Posterior cingulate gyrus (tissue), 11 donors: ENCODE data around the gene SAMD11.

Experiments used
- DNase-seq, 10 donors: peaks; one replicate each; pipeline versions ENCODE4 v3.0.0 to v3.0.0-alpha.2; 2020 to 2021; ENCODE audit warnings: mixed read lengths in 3 of 10
- intact Hi-C: fragments of 100-400 bp; cut with DNase I; formaldehyde crosslinking; loops from one replicate; pipeline ENCODE4 v1.15.1; 2023

Gene SAMD11

DNA sequence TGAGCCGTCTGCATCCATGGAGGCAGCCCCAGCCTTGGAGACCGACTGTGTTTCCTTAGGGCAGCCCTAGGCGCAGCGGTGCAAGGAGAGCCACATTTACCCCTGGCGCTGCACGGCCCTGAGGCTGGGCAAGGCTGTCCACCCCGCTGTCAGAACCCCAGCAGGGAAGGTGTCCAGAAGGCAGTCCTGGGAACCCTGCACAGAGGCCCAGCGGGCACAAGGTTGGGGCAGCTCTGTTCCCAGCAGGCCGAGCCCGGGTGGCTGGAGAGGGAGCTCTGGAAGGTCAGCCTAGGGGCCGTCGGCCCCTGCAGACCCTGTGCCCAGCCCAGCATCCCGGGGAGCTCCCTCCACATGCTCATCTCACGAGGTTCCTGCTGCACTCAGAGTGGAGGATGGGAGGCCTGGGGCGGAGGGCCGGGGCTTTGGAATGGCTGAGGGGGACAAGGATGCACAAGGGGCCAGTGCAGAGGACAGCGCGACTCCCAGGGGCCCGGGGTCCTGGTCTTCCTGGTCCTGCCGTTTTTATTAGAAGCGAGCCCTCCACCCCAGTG is 19.9 kb upstream of the SAMD11 start:
- intact Hi-C loops = loop anchor here (5.0 kb wide), 1 partner anchor 99 kb away; the partner anchor contains the start of gene HES4
- DNase-seq = peak in 4 of 10 donors; percentile 23 to 85 (median 74)

DNA sequence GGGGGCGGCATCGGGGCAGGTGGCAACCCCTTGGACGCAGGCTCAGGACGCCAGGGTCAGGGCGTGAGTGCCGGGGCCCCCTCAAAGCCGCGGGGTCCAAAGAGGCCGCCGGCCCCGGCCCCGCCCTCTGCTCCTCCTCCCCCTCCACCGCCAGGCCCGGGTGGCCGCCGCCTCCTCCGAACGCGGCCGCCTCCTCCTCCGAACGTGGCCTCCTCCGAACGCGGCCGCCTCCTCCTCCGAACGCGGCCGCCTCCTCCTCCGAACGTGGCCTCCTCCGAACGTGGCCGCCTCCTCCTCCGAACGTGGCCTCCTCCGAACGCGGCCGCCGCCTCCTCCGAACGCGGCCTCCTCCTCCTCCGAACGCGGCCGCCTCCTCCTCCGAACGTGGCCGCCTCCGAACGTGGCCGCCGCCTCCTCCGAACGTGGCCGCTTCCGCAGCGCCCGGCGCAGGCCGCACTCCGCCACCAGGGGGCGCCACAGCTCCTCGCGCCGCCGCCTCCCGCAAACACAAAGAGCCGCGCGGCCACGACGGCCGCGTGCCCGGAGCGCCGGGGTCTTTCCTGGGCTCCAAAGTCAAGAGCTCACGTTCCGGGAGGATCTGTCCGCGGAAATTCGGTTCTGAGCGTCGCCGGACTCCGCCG is 19.3 kb upstream of the SAMD11 start:
- intact Hi-C loops = loop anchor here (5.0 kb wide), 1 partner anchor 98 kb away; the partner anchor contains the start of gene HES4
- DNase-seq = peak in 9 of 10 donors; percentile 60 to 96 (median 78)

DNA sequence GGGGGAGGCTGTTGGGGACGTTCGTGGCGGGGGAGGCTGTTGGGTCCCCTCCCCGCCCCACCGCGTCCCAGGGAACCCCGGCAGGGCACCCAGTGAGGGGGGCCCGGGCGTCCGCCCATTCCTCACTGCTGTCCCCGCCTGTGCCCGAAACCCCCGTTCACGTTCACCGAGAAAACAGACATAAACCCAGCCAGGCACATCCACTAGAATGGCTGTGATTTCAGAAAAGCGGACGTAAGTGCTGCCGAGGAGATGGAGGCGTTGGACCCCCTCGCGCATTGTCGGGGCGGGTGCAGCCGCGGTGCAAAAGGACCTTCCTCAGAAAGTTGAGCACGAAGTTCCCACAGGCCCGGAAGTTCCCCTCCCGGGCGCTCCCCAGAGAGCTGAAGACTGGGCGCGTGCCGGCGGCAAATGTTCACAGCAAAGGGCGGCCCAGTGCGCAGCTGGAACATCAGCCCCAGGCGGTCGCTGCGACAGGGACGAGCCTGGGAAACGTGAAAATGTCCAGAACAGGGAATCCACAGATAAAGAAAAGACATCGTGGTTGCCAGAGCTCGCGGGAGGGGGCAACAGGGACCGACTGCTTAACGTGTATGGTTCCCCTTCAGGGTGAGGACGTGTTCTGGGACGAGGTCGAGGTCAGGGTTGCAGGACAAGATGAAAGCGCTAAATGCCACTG is 18.5 kb upstream of the SAMD11 start:
- DNase-seq = peak in 6 of 10 donors; percentile 7 to 88 (median 54)
- intact Hi-C loops = no loop called here

DNA sequence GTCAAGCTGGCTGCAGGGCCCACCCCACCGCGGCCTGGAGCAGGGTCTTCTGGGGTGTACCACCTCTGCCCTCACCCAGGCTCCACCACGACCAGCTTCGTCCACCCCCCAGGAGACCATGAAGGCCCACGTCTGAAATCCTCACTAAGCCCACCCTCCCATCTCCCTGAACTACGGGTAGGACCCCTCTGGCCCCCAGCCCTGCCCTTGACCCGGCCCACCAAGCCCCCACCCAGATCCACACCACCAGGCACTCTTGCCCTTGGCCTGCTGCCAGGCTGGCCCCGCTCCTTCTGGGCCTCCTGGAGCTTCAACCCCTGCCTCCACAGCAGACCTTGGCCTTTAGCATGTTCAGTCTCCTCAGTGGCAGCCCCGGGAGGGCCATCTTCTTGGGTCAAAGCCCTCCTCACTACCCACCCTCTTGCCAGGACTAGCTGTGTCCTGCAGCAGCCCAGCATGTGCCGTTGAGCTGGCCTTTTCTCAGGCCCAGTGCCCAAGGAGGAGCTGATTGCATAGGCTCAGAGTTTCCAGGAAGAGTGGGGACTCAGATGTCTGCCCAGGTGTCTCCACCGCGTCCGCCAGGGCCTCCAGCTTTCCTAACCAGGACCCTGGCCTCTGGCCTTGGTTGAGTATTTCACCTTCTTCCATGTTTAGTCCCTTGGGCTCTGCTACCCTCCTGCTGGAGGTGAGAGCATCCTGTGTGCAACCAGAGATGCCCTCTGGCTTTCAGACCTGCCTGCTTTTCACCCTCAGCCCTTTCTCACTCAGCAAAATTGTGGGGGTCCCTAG is 17.7 kb upstream of the SAMD11 start:
- intact Hi-C loops = no loop called here
- peak in 5 of 10 donors; percentile 6 to 67 (median 26) for DNase-seq

DNA sequence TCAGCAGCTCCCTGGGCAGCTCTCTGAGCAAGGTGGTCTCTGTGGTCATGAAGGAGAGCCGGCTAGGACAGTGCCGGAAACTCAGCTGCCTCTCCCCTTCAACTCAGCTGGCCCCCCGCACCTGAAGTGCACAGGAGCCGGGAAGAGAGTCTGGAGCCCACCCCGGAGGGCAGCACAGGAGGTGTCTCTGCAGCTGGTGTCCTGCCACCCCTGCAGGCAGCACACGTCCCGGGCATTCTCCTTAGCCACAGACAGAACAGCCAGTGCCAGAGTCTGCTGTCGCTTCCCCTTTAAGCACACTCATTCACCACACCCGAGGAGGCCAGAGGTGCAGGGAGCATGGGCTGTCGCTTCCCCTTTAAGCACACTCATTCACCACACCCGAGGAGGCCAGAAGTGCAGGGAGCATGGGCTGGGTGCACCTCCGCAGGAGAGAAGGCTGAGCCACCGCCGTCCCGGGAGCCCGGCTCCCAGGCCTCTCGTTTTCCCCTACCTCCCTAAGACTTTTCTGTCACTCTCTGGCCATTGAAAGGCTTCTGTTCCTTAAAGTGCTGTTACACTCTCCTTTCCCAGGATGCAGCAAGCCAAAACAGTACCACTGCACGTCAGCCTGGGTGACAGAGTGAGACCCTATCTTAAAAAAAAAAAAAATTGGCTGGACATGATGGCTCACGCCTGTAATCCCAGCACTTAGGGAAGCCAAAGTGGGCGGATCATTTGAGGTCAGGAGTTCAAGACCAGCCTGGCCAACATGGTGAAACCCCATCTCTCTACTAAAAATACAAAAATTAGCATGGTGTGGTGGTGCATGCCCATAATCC is 16.9 kb upstream of the SAMD11 start:
- DNase-seq = peak in 6 of 10 donors; percentile 3 to 62 (median 15)
- intact Hi-C loops = no loop called here

DNA sequence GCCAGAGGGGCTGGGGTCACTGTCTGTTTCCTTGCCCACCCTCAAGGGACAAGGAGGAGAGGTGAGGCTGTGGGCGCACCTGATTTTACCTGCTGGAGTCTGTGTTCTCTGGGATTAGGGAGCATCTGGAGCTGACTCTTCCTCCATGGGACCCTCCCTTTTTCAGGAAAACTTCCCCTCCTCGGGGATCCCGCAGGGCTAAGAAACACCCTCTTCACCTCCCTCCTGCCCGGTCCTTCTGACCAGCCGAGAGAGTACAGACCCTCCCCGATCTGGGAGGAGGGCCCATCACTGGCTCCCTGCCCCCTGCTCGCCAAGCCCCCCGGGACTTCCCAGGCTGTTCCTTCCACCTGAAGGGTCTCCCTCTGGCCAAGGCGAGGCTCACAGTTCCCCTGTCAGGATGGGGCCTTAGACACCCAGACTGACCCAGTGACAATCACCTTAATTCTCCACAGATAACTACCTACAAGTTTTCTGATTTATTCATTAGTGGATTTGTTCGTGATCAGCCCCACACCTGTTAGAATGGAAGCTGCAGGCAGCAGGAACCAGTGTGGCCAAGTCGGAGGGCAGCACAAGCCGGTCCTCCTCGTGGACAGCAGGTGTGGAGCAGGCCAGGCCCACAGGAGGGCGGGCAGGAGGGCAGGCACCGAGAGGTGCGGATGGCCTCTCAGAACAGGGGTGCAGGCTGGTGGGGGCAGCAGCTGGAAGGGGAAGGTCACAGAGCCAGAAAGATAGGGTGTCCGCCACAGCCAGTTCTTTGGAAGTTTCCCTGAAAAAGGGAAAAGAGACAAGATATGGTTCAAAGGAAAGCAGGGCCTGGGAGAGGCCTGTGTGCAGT is 15.9 kb upstream of the SAMD11 start:
- intact Hi-C loops = no loop called here
- DNase-seq = peak in 6 of 10 donors; percentile 5 to 72 (median 36)

DNA sequence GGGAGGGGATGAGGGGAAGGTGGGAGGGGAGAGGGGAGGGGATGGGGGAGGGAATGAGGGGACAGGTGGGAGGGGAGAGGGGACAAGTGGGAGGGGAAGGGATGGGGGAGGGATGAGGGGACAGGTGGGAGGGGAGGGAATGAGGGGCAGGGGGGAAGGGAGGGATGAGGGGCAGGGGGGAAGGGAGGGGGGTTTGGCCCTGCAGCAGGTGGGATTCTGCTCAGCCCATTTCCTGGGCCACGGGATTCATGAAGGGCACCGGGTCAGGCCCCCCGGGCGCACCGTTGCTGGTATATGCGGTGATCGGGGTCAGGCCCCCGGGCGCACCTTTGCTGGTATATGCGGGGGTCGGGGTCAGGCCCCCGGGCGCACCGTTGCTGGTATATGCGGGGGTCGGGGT is 15.1 kb upstream of the SAMD11 start:
- intact Hi-C loops = no loop called here
- DNase-seq = no peak

DNA sequence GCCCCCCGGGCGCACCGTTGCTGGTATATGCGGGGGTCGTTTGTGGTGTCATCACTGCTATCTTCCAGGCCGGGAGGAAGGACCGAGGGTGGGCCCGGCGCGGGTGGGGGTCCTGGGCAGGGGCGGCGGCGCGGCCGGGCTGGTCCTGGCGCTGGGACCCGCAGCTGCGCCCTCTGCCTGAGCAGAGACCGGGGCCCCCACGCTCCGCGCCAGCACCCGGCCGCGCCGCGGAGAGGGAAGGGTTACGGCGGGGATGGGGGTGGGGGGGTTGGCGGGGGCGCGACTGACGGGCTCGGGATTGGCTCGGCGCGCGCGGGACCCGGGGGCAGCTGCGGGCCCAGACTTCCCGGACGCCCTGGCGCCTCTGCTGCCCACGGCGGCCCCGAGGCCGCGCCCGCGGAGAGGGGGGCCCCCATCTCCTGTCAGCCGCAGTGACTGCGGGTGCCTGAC is 13.8 kb upstream of the SAMD11 start:
- intact Hi-C loops = no loop called here
- peak in 4 of 10 donors; percentile 5 to 12 (median 7) for DNase-seq

DNA sequence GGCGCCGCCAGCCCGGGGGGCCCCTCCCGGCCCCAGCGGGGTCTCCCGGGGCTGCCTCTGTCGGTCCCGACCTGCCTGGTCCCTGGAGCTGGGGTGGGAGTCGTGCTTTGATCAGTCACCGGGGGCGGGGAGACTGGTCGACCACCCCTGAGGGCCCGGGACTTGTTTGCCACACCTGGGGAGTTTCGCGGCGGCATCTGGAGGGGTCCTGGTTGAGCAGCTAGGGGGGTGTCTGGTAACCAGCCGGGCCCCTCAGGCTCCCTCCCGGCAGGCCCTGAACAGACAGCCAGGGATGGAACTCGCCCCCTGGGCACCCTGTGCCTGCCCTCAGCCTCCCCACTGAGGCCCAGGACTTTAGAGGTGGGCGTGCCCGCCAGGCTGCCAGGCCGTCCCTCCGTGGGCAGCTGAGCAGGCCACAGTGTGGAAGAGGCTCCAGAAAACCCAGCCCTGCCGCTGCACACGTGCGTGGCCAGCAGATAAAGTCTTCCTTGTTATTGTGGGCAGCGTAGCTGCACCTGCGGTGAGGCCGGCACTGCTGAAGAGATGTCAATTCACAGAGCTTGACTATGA is 13.3 kb upstream of the SAMD11 start:
- intact Hi-C loops = no loop called here
- peak in 7 of 10 donors; percentile 6 to 85 (median 19) for DNase-seq

DNA sequence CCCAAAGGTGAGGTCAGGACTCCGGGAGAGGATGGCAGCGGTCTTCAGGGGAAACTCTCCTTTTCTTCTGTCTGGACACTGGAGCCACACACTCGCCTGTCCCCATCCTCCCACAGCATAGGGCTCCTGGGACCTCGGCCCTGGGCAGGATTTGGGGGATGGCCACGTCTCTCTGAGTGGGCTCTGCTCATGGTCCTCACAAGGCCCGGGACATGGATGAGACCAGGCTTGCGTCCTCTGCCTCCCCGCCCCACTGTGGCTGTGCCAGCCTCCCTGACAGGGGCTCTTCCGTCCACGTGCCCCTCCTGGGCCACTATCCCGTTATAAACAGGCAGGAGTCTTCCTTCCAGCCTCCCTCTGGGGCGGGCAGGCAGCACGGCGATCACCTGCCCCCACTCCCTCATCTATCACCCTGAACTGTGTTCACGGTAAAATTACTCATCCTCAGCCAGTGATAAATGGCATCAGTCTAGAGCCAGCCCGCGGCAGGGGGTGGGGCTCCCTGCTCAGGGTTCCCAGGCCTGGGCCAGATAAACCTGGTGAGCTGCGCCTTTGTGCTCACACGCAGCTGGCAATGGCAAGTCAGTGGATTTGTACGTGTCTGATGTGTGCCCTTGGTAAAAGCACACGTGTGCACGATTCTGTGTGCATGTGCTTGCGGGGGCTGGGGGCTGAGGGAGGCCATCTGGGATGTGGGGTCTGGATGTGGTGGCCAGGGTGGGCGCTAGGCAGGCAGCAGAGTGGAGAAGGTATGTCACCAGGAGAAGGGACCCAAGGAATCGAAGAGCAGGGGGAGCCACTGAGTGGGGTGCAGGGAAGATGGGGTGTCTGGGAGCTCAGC is 12.6 kb upstream of the SAMD11 start:
- peak in 7 of 10 donors; percentile 1 to 61 (median 5) for DNase-seq
- intact Hi-C loops = no loop called here

DNA sequence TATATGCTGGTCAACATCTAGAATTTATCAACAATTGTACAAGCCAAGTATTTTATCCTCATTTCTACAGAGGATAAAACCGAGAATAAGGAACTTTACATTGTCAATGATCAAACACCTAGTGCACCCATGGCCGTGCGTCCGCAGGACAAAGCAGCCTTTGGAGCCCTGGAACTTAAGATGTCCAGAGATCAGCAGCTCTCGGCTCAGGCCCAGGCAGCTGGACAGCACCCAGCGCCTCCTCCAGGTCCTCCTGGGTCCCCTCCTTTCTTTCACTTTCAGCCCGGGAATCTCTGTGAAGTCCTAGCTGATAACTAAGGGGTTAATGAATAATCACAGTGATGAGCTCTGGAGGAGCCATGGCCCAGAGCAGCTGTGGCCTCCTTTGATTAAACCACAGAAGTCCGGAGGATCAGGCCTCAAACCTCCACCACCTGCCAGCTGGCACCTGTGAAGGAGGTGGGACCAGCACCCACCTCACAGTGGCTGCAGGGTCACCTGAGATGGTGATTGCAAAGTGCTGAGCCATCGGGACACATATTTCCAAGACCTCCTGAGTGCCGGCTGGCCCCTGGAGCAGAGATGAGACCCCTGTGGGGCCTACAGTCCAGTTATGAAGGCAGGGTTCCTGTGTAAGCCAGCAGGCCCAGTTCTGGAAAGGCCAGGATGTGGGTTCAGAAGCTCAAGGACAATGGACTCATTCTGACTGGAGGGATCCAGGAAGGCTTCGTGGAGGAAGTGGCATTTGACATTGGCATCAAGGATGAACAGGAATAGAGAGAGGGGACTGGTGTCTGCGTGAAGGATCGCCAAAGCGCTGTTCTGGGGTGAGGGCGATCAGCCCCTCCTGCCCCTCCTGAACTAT is 11.6 kb upstream of the SAMD11 start:
- intact Hi-C loops = no loop called here
- peak in 5 of 10 donors; percentile 1 to 73 (median 21) for DNase-seq

DNA sequence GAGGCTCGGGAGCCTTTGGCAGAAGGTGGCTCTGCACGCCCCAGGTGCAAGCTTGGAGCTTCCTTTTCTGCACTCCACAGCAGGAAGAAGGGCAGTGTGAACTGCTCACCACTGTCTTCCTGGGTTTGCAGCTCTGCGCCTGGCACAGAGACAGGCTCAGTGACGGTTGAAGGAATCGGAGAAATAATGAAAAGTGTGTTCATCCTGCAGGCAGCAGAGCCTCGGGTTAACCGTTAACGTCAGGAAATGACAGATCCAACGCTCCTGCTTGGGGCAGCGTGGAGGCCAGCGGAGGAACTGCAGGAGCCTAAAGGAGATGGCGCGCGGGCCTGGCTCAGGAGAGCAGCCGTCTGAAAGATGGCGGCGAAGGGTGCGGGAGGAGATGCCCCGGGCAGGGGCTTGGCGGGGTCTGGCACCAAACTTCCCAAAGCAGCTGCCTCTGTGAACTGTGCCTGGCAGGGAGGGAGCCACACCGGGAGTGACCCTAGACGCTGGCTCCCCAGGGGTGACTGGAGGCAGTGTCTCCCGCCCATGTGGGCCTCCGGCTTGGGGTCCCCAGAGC is 10.9 kb upstream of the SAMD11 start:
- intact Hi-C loops = no loop called here
- peak in 7 of 10 donors; percentile 2 to 73 (median 10) for DNase-seq

DNA sequence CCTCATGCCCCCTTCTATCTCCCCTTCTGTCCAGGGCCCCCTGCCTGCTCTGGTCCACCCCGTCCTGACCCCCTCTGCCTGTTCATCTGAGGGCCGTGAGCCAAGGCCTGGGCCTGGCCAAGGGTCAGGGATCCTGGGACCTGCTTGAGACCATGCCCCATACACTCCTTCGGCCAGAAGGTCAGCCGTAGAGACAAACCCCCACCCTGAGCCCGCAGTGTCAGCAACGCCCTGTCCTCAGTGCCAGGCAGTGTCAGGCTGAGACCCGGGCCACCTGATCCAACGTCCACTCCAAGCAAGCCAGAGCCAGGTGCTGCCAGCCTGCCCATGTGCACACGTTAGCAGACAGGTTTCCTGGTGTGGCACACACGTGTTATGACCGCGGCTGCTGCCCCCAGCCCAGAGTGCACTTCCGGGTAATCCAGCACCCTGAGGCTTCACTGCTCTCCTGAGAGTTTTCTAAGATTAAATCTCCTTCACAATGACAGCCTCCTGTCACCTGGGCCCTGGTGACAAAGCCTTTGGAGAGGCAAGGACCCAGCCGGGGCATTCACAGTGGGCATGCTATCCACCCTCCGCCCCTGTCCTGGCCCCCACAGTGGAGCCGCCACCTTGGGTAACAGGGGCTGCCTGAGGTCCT is 10.1 kb upstream of the SAMD11 start:
- peak in 7 of 10 donors; percentile 3 to 81 (median 14) for DNase-seq
- intact Hi-C loops = no loop called here

DNA sequence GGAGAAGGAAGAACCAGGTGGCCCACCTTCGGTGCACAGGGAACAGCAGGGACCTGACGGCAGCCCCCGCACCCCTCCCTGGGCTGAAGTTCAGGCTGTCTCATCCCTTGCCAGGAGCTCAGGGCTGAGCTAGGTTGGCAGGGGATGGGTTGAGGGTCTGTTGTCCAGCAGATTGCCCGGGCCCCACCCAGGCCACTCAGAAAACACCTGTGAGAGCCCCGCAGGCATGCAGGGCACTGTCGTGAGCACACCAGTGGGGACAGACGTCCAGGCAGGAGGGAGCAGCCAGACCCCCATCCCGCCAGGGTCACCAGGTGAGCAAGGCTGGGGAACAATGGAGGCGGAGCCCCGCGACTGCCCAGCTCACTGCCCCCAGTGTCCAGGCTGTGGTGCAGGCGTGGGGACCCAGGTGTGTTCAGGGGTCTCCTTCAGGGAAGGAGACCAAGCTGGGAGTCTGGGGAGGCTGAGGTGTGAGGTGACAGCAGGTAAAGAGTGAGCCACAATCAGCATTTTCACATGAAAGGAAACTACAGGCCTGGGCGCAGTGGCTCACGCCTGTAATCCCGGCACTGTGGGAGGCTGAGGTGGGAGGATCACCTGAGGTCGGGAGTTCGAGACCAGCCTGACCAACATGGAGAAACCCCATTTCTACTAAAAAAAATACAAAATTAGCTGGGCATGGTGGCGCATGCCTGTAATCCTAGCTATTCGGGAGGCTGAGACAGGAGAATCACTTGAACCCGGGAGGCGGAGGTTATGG is 9.4 kb upstream of the SAMD11 start:
- peak in 4 of 10 donors; percentile 3 to 71 (median 41) for DNase-seq
- intact Hi-C loops = no loop called here

DNA sequence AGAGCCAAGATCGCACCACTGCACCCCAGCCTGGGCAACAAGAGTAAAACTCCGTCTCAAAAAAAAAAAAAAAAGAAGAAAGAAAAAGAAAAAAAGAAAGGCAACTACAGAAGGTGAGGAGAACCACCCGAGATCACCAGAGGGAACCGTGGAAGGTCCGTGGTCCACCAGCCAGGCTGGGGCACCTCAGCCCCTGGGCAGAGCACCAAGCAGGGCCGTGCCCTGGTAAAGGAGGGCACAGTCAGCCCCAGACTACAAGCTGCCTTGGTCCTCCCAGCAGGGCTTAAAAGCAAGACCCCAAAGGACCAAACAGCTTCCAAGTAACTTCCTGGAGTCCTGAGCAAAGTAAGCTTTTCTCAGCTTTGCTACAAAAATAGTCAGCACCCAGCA is 8.8 kb upstream of the SAMD11 start:
- intact Hi-C loops = no loop called here
- peak in 4 of 10 donors; percentile 9 to 58 (median 40) for DNase-seq
